Gastrocnemius medialis (tissue), 4 donors: ENCODE data around the gene SIN3B.

Source experiments
- CTCF ChIP-seq, 5 experiments: fragments of 450-650 bp in 3 of 5; fragments of 200-600 bp in 2 of 5; sonication (generic) in 2 of 5; IDR thresholded peaks in 4 of 5; conservative IDR thresholded peaks in 1 of 5; 1 replicate in 4 of 5; 2 replicates in 1 of 5; pipeline ENCODE4 v1.5.1; 2016 to 2019; ENCODE audit warnings: antibody characterized with exemption in 5 of 5, mild to moderate bottlenecking in 3 of 5, moderate library complexity in 3 of 5
- POLR2A ChIP-seq, 2 donors: fragments of 450-650 bp; IDR thresholded peaks; one replicate each; pipeline ENCODE4 v1.6.1; 2017; ENCODE audit warnings: antibody characterized with exemption in 2 of 2, mild to moderate bottlenecking in 2 of 2, moderate library complexity in 2 of 2

- TF ChIP-seq CTCF (IDR thresholded peaks at IDR 0.05 in 4 of 5, conservative IDR thresholded peaks at IDR 0.05 in 1 of 5) (no peak), POLR2A (IDR thresholded peaks at IDR 0.05) (no peak)
Measured at GRCh38 chr19:16892436-16892835, 63.2 kb downstream of the SIN3B start.
